CD4-positive, alpha-beta T cell treated with Interleukin-17A for 4 hours (primary cell): ENCODE data around the gene DRD2.

Experiments used
- DNase-seq: peaks from one replicate; pipeline ENCODE4 v3.0.0-alpha.2; 2020; ENCODE audit warnings: mixed read lengths

DRD2 gene

GRCh38 chr11:113440816-113441215, 34.4 kb downstream of the DRD2 start:
- DNase-seq = no peak

- DNase-seq = no peak
Observed at GRCh38 chr11:113436672-113437252, 38.4 kb downstream of the DRD2 start.

- no peak for DNase-seq
Observed at GRCh38 chr11:113435190-113435968, 39.8 kb downstream of the DRD2 start.

DNA sequence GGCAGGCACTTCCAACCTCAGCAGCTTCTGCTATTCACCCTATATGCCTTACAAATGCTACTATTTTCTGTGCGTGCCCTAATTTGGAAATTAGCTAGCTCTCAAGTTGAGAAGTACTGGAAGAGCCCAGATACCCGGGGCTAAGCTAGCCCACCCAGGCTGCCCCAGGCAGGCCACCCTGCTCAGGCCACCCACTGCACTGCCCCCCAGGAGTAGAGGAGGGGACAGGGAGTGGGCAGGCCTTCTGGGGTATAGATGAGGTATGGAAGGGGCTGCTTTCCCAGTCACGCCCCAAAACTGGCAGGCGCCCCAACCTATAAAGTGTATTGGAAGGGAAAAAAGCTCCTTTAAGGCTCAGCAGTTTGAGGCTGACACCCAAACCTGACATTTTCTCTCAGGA, 43.5 kb downstream of the DRD2 start:
- DNase-seq = no peak

- no peak for DNase-seq
Observed at GRCh38 chr11:113426686-113427085, 48.5 kb downstream of the DRD2 start.

GRCh38 chr11:113420808-113421207, 54.4 kb downstream of the DRD2 start:
- DNase-seq = no peak

- DNase-seq = no peak
Observed at GRCh38 chr11:113419454-113420003, 55.7 kb downstream of the DRD2 start.

GRCh38 chr11:113417428-113417827, 57.8 kb downstream of the DRD2 start:
- no peak for DNase-seq

GRCh38 chr11:113415343-113415742, 59.9 kb downstream of the DRD2 start:
- no peak for DNase-seq

- no peak for DNase-seq
Observed at GRCh38 chr11:113412675-113413074, 62.5 kb downstream of the DRD2 start.

DNA sequence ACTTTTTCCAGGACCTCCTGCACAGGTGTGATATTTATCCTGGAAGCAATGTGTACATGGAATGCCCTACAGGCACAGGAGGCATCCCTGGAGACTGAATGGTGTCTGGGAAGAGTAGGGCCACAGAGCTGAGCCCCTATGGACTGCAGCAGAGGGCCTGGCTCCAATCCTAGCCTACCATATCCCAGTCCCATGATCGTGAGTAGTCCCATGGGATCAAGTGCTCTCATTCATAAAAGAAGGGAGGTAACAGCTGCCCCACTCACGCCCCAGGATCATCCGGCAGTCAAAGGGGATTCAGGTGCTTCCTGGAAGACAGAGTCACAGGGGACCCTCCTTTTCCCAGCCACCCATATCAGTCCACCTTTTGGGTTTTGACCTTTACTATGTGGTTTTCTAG, 63.7 kb downstream of the DRD2 start:
- no peak for DNase-seq

- no peak for DNase-seq
Observed at GRCh38 chr11:113410414-113411135, 64.6 kb downstream of the DRD2 start.

GRCh38 chr11:113409526-113409925, 65.7 kb downstream of the DRD2 start:
- no peak for DNase-seq

DNA sequence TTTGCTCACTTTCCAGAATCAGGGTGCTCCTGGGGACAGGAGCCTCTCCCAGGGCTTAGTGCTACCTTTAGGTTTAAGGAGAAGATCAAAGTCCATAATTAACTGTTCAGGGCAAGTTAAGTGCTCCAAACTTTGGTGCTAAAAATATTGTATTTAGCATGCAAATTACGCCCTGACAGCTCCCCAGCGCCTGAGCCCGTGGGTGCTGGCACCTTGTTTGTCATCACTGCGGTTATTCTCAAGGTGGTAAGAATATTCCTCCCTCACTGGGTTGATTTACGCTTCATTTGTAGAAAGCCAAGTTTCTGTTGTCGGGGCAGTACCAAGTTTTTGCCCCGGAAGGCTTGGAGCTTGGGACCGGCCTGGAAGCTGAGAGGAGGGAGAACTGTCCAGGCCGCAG, 66.3 kb downstream of the DRD2 start:
- no peak for DNase-seq

DNA sequence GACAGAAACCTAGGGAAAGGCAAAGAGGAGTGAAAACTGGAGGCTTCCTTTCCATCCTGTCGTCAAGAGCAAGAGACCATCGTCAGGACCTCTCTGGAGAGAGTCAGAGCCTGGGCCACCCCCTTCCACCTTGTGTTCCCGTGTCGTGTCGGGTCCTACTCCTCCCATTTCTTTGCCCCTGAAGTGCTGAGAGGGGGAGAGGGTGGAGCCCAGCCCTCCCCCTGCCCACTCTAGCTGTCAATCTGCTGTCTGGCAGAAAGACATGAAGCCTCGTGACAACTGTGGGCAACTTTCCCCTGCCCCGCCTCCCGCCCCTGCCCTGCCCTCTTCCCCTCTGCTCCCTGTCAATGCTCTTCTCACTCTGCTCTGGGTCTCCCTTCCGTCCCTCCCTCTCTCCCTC, 67.0 kb downstream of the DRD2 start:
- DNase-seq = no peak

GRCh38 chr11:113407163-113407562, 68.0 kb downstream of the DRD2 start:
- DNase-seq = no peak

DNA sequence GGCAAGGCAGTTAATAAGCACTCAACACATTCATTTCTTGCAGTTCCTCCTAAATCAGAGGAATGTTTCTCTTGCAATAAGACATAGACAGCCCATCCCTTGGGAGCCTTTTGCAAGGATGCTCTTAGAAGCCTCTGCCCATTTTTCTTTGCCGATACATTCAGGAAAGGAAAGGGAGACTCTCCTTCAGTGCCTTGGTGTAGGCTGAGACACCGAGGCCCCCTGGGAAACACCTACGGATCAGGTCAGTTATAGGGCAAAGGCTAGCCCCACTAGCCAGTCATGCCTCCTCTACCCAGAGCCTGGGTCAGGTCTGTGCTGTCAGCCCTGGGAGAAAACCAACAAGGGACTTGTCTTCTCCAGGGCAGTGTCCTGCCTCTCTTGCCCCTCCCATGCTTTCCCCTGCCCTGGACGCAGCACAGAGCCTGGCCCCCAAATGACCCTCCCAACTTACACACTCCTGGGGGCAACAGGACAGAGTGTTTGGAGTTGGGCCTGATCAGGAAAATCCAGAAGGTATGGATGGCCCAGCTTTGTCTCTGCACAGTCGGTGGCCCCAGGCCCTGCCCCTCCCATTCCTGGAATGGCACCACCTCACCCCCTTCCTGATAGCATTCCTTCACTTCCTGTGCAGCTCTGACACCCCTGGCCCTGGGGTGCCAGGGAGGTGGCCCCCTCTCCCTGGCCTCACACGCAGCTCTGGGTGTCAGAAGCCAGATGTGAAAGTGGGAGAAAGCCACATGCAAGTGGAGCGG, 69.3 kb downstream of the DRD2 start:
- no peak for DNase-seq

- no peak for DNase-seq
Observed at GRCh38 chr11:113404859-113405430, 70.3 kb downstream of the DRD2 start.

DNA sequence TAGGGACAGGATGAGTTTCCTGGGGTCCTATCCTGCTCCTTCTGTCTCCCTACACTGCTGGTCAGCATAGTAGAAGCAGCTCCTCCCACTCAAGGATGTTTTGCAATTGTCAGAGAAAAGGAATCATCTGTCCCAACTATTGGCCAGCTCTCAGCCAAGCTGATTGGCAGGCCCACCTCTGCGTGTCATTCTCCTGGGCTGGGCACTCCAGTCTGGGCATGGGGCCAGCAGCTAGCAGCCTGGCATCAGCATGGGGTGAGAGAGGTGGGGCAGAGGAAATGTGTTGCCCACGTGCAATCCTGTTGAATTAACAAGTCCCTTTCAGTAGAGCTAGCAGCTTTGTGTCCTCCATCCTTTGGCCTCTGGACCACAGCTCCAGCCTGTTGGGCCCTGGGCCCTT, 73.5 kb downstream of the DRD2 start:
- DNase-seq = no peak

- DNase-seq = no peak
Observed at GRCh38 chr11:113400631-113401230, 74.5 kb downstream of the DRD2 start.

- no peak for DNase-seq
Observed at GRCh38 chr11:113398669-113399430, 76.3 kb downstream of the DRD2 start.
